KOPT-K1 (cell line): ENCODE measurements around the gene C16orf74.

Source experiments
- H3K27ac ChIP-seq: fragments of 200-600 bp; sonication (generic); 2 replicates; pipeline ENCODE4 v1.5.1; 2016; ENCODE audit warnings: antibody characterized with exemption, mild to moderate bottlenecking, low read depth, low read length; ENCODE audit not compliant: poor library complexity, severe bottlenecking
- H3K36me3 ChIP-seq: fragments of 200-600 bp; sonication (generic); 2 replicates; pipeline ENCODE4 v1.5.1; 2017; ENCODE audit warnings: antibody characterized with exemption, mild to moderate bottlenecking, low read length, moderate library complexity; ENCODE audit not compliant: insufficient read depth
- H3K9me3 ChIP-seq: fragments of 200-600 bp; sonication (generic); 2 replicates; pipeline ENCODE4 v1.5.1; 2017; ENCODE audit warnings: antibody characterized with exemption, low read length, mild to moderate bottlenecking; ENCODE audit not compliant: insufficient read depth, poor library complexity, severe bottlenecking

C16orf74 gene

GRCh38 chr16:85687651-85688471 is 63.0 kb downstream of the C16orf74 start:
- Histone ChIP-seq H3K27ac (peak overlapping the region; percentile 92), H3K36me3 (peaks cover 46% of the 10 kb centered on the region)

GRCh38 chr16:85686912-85687591 is 63.8 kb downstream of the C16orf74 start:
- Histone ChIP-seq H3K27ac (peak overlapping the region; percentile 92), H3K9me3 (no peaks in the 10 kb centered on the region), H3K36me3 (peaks cover 54% of the 10 kb centered on the region)

More at GRCh38 chr16:85687651-85688471, 63.0 kb downstream of the C16orf74 start:
- no peaks in the 10 kb centered on the region for H3K9me3 ChIP-seq

GRCh38 chr16:85685251-85685650 is 65.6 kb downstream of the C16orf74 start:
- Histone ChIP-seq H3K27ac (no peak overlapping the region), H3K9me3 (no peaks in the 10 kb centered on the region), H3K36me3 (peaks cover 72% of the 10 kb centered on the region)

GRCh38 chr16:85683363-85683762 is 67.5 kb downstream of the C16orf74 start:
- no peak overlapping the region for H3K27ac ChIP-seq
- H3K36me3 ChIP-seq: peaks cover 91% of the 10 kb centered on the region
- no peaks in the 10 kb centered on the region for H3K9me3 ChIP-seq

- Histone ChIP-seq H3K27ac (no peak overlapping the region), H3K36me3 (peaks cover 100% of the 10 kb centered on the region), H3K9me3 (no peaks in the 10 kb centered on the region)
Measured at GRCh38 chr16:85682516-85682915, 68.4 kb downstream of the C16orf74 start.

GRCh38 chr16:85681255-85681654 is 69.6 kb downstream of the C16orf74 start:
- Histone ChIP-seq H3K36me3 (peaks cover 100% of the 10 kb centered on the region), H3K27ac (no peak overlapping the region), H3K9me3 (no peaks in the 10 kb centered on the region)

- peaks cover 100% of the 10 kb centered on the region for H3K36me3 ChIP-seq
- H3K27ac ChIP-seq: no peak overlapping the region
- no peaks in the 10 kb centered on the region for H3K9me3 ChIP-seq
Measured at GRCh38 chr16:85680352-85680944, 70.4 kb downstream of the C16orf74 start.

GRCh38 chr16:85679870-85680269 is 71.0 kb downstream of the C16orf74 start:
- H3K36me3 ChIP-seq: peaks cover 100% of the 10 kb centered on the region
- no peak overlapping the region for H3K27ac ChIP-seq

GRCh38 chr16:85678821-85679220 is 72.1 kb downstream of the C16orf74 start:
- H3K27ac ChIP-seq: no peak overlapping the region
- peaks cover 100% of the 10 kb centered on the region for H3K36me3 ChIP-seq
- no peaks in the 10 kb centered on the region for H3K9me3 ChIP-seq

More at GRCh38 chr16:85679870-85680269, 71.0 kb downstream of the C16orf74 start:
- no peaks in the 10 kb centered on the region for H3K9me3 ChIP-seq

GRCh38 chr16:85678016-85678415 is 72.9 kb downstream of the C16orf74 start:
- Histone ChIP-seq H3K36me3 (peaks cover 100% of the 10 kb centered on the region), H3K9me3 (no peaks in the 10 kb centered on the region), H3K27ac (no peak overlapping the region)

GRCh38 chr16:85677383-85677967 is 73.4 kb downstream of the C16orf74 start:
- Histone ChIP-seq H3K36me3 (peaks cover 100% of the 10 kb centered on the region), H3K27ac (no peak overlapping the region), H3K9me3 (no peaks in the 10 kb centered on the region)

- H3K9me3 ChIP-seq: no peaks in the 10 kb centered on the region
- H3K27ac ChIP-seq: no peak overlapping the region
- peaks cover 100% of the 10 kb centered on the region for H3K36me3 ChIP-seq
Measured at GRCh38 chr16:85676466-85676865, 74.4 kb downstream of the C16orf74 start.

- H3K36me3 ChIP-seq: peaks cover 100% of the 10 kb centered on the region
- H3K9me3 ChIP-seq: no peaks in the 10 kb centered on the region
- no peak overlapping the region for H3K27ac ChIP-seq
Measured at GRCh38 chr16:85675251-85675874, 75.5 kb downstream of the C16orf74 start.

GRCh38 chr16:85674828-85675227 is 76.1 kb downstream of the C16orf74 start:
- Histone ChIP-seq H3K27ac (no peak overlapping the region), H3K36me3 (peaks cover 100% of the 10 kb centered on the region), H3K9me3 (no peaks in the 10 kb centered on the region)

GRCh38 chr16:85674418-85674755 is 76.5 kb downstream of the C16orf74 start:
- H3K36me3 ChIP-seq: peaks cover 100% of the 10 kb centered on the region

More at GRCh38 chr16:85674418-85674755, 76.5 kb downstream of the C16orf74 start:
- no peaks in the 10 kb centered on the region for H3K9me3 ChIP-seq
- H3K27ac ChIP-seq: no peak overlapping the region
